ENCODE results near the gene TMPRSS13.

The TMPRSS13 gene

DNA sequence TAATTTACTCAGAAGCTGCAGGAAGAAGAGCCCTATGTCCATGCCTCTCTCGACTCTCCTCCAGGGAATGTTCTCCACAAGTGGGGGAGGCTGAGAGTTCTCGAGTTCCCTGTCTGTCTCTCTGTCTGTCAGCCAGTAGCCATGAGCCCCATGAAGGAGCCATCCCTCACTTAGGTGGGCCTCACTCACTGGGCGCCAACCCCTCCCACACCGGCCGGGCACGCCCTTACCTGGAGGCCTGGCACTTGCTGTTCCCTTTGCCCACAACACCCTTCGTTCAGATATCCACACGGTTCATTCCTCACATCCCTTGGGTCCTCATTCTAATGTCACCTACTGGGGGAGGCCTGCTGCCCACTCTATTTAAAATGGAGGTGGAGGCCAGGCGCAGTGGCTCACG lies 42.8 kb upstream of the TMPRSS13 start:
- H2BK5ac ChIP-seq (ENCODE audit: low read length) = no peak overlapping the region
- H3K23ac ChIP-seq (ENCODE audit: low read depth, low read length, poor library complexity) = no peak overlapping the region
- no peak overlapping the region for H2AFZ ChIP-seq (ENCODE audit: low read length)
- no peak for DNase-seq (ENCODE audit: low spot score)
- no peak overlapping the region for H3K27ac ChIP-seq (replicated peaks; ENCODE audit: low read length)
- no CpG with 5 or more reads among the region's 10 CpGs for WGBS, 2 donors (ENCODE audit: extremely low coverage in 2 of 2, insufficient read length in 2 of 2, insufficient replicate concordance in 1 of 2)
- no peak overlapping the region for H2AK5ac ChIP-seq (ENCODE audit: low read depth, low read length)
- no peak overlapping the region for H3K14ac ChIP-seq (ENCODE audit: low read length)
- H3K36me3 ChIP-seq (replicated peaks in 1 of 2; ENCODE audit: control insufficient read depth in 2 of 2, insufficient read depth in 2 of 2, low read length in 2 of 2) = no peaks in the 10 kb centered on the region
- H2BK15ac ChIP-seq (ENCODE audit: low read length) = no peak overlapping the region
- H3K27me3 ChIP-seq (ENCODE audit: control insufficient read depth in 3 of 3, insufficient read depth in 3 of 3, low read depth in 1 of 3, low read length in 3 of 3) = peaks cover 0 to 8% (median 0%) of the 10 kb centered on the region in 3 experiments
- no peak overlapping the region for H3K4me2 ChIP-seq (ENCODE audit: insufficient read depth, low read length, poor library complexity, severe bottlenecking)
- H3K18ac ChIP-seq (ENCODE audit: low read length) = peak overlapping the region; percentile 68
- H3K9ac ChIP-seq (ENCODE audit: low read depth, low read length, poor library complexity) = no peak overlapping the region
- no peaks in the 10 kb centered on the region for H3K79me1 ChIP-seq (ENCODE audit: low read depth, low read length)
- no peak overlapping the region for H4K91ac ChIP-seq (ENCODE audit: low read depth, low read length, poor library complexity)
- H3K4me1 ChIP-seq (ENCODE audit: control insufficient read depth in 2 of 2, insufficient read depth in 1 of 2, low read depth in 1 of 2, low read length in 2 of 2) = peaks cover 0 to 2% of the 10 kb centered on the region in 2 donors
- H3K9me3 ChIP-seq (replicated peaks in 1 of 2; ENCODE audit: control insufficient read depth in 2 of 2, insufficient read depth in 1 of 2, low read depth in 1 of 2, low read length in 2 of 2) = no peaks in the 10 kb centered on the region
- no peak overlapping the region for H2BK12ac ChIP-seq (ENCODE audit: low read length)
- H3K4ac ChIP-seq (ENCODE audit: low read length) = no peak overlapping the region
- H4K8ac ChIP-seq (ENCODE audit: low read depth, low read length) = no peak overlapping the region
- H3K4me3 ChIP-seq (ENCODE audit: low read length in 2 of 2) = no peak overlapping the region
- H2BK120ac ChIP-seq (ENCODE audit: low read depth, low read length) = no peak overlapping the region

DNA sequence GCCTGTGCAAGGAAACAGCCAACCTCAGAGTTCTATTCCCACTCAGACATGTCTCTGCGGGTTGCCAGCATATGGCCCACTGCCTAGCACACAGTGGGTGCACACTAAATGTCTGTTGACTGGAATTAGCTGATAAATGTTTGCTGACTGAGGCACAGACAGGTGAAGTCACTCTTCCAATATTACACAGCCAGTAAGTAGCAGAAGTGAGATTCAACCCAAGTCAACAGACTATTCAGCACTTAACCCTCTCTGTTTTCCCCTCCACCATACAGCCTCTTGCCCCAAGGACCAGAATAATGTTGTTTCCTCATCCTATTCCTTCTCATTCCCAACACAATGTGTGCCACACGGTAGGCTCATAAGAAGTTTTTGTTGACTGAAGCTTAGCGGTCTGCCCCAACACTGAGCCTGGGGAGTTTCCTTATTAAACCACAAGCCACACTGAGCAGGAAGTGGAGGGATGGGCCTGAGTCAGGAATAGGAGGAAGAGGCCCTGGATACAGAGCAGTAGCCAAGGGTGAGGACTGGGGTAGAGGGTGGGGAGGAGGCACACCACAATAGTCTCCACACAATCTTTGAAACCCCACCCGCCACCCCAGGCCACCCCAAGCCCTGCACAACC lies 41.3 kb upstream of the TMPRSS13 start:
- Histone ChIP-seq H2AFZ (ENCODE audit: low read length) (no peak overlapping the region), H3K9ac (ENCODE audit: low read depth, low read length, poor library complexity) (no peak overlapping the region), H3K14ac (ENCODE audit: low read length) (no peak overlapping the region), H3K9me3 (replicated peaks in 1 of 2; ENCODE audit: control insufficient read depth in 2 of 2, insufficient read depth in 1 of 2, low read depth in 1 of 2, low read length in 2 of 2) (no peaks in the 10 kb centered on the region), H3K27ac (replicated peaks; ENCODE audit: low read length) (no peak overlapping the region), H2BK120ac (ENCODE audit: low read depth, low read length) (no peak overlapping the region), H4K91ac (ENCODE audit: low read depth, low read length, poor library complexity) (no peak overlapping the region), H3K4me1 (ENCODE audit: control insufficient read depth in 2 of 2, insufficient read depth in 1 of 2, low read depth in 1 of 2, low read length in 2 of 2) (peaks cover 0 to 2% of the 10 kb centered on the region in 2 donors), H3K23ac (ENCODE audit: low read depth, low read length, poor library complexity) (no peak overlapping the region), H3K79me1 (ENCODE audit: low read depth, low read length) (no peaks in the 10 kb centered on the region), H2AK5ac (ENCODE audit: low read depth, low read length) (no peak overlapping the region), H2BK15ac (ENCODE audit: low read length) (no peak overlapping the region), H3K4ac (ENCODE audit: low read length) (no peak overlapping the region), H3K4me3 (ENCODE audit: low read length in 2 of 2) (no peak overlapping the region), H2BK12ac (ENCODE audit: low read length) (no peak overlapping the region), H3K27me3 (ENCODE audit: control insufficient read depth in 3 of 3, insufficient read depth in 3 of 3, low read depth in 1 of 3, low read length in 3 of 3) (peaks cover 0 to 3% (median 0%) of the 10 kb centered on the region in 3 experiments), H3K18ac (ENCODE audit: low read length) (no peak overlapping the region), H4K8ac (ENCODE audit: low read depth, low read length) (no peak overlapping the region), H3K36me3 (replicated peaks in 1 of 2; ENCODE audit: control insufficient read depth in 2 of 2, insufficient read depth in 2 of 2, low read length in 2 of 2) (no peaks in the 10 kb centered on the region), H3K4me2 (ENCODE audit: insufficient read depth, low read length, poor library complexity, severe bottlenecking) (no peak overlapping the region), H2BK5ac (ENCODE audit: low read length) (no peak overlapping the region)
- WGBS, 2 donors (ENCODE audit: extremely low coverage in 2 of 2, insufficient read length in 2 of 2, insufficient replicate concordance in 1 of 2) = no CpG with 5 or more reads among the region's 4 CpGs
- no peak for DNase-seq (ENCODE audit: low spot score)

DNA sequence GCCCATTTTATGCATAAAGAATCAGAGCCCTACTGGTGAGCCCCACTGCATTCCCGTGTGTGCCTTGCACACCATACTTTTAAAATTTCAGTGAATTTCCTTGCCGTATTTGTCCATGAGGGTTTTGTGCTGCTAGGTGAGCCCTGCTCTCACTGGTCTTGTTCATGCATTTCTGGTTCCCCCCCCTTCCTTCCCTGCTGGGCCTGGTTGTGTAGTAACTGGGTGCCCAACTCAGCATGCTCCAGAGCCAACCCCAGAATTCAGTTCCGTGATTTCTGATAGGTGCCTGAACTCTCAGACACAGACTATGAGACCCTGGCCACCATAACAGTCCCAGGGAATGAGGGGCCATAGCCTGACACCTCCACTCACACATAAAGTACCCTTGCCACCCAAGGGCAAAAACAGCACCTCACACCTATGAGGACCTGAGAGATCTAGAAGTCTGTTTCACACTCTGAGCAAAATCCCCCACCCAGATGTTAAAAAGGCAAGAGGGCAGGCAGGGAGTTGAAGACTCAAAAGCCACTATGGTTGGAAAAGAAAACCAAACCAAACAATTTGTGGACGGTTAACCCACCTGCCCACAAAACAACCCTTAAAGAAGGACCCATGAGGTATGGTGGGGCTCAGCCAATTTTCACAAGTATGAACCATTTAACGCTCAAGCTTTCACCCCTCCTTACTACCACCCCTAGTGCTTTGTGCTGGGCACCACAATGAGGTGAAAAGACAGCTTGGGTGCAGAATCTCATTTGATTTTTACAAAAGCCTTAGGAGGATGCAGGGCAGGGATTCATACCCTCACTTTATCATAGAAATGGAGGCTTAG lies 40.2 kb upstream of the TMPRSS13 start:
- DNase-seq (ENCODE audit: low spot score) = no peak
- H3K27ac ChIP-seq (replicated peaks; ENCODE audit: low read length) = no peak overlapping the region
- H3K36me3 ChIP-seq (replicated peaks in 1 of 2; ENCODE audit: control insufficient read depth in 2 of 2, insufficient read depth in 2 of 2, low read length in 2 of 2) = no peaks in the 10 kb centered on the region
- H3K4ac ChIP-seq (ENCODE audit: low read length) = no peak overlapping the region
- no peak overlapping the region for H2AFZ ChIP-seq (ENCODE audit: low read length)
- no peaks in the 10 kb centered on the region for H3K79me1 ChIP-seq (ENCODE audit: low read depth, low read length)
- H3K27me3 ChIP-seq (ENCODE audit: control insufficient read depth in 3 of 3, insufficient read depth in 3 of 3, low read depth in 1 of 3, low read length in 3 of 3) = peaks cover 0 to 3% (median 0%) of the 10 kb centered on the region in 3 experiments
- no peak overlapping the region for H2BK15ac ChIP-seq (ENCODE audit: low read length)
- H2BK120ac ChIP-seq (ENCODE audit: low read depth, low read length) = no peak overlapping the region
- H4K91ac ChIP-seq (ENCODE audit: low read depth, low read length, poor library complexity) = no peak overlapping the region
- no peaks in the 10 kb centered on the region for H3K9me3 ChIP-seq (replicated peaks in 1 of 2; ENCODE audit: control insufficient read depth in 2 of 2, insufficient read depth in 1 of 2, low read depth in 1 of 2, low read length in 2 of 2)
- no peak overlapping the region for H2AK5ac ChIP-seq (ENCODE audit: low read depth, low read length)
- no peak overlapping the region for H3K14ac ChIP-seq (ENCODE audit: low read length)
- no peak overlapping the region for H2BK5ac ChIP-seq (ENCODE audit: low read length)
- no peak overlapping the region for H3K18ac ChIP-seq (ENCODE audit: low read length)
- H3K9ac ChIP-seq (ENCODE audit: low read depth, low read length, poor library complexity) = no peak overlapping the region
- H4K8ac ChIP-seq (ENCODE audit: low read depth, low read length) = no peak overlapping the region
- no peak overlapping the region for H3K23ac ChIP-seq (ENCODE audit: low read depth, low read length, poor library complexity)
- H2BK12ac ChIP-seq (ENCODE audit: low read length) = no peak overlapping the region
- no CpG with 5 or more reads among the region's 5 CpGs for WGBS, 2 donors (ENCODE audit: extremely low coverage in 2 of 2, insufficient read length in 2 of 2, insufficient replicate concordance in 1 of 2)
- no peak overlapping the region for H3K4me3 ChIP-seq (ENCODE audit: low read length in 2 of 2)
- H3K4me2 ChIP-seq (ENCODE audit: insufficient read depth, low read length, poor library complexity, severe bottlenecking) = no peak overlapping the region
- peaks cover 0 to 2% of the 10 kb centered on the region in 2 donors for H3K4me1 ChIP-seq (ENCODE audit: control insufficient read depth in 2 of 2, insufficient read depth in 1 of 2, low read depth in 1 of 2, low read length in 2 of 2)

DNA sequence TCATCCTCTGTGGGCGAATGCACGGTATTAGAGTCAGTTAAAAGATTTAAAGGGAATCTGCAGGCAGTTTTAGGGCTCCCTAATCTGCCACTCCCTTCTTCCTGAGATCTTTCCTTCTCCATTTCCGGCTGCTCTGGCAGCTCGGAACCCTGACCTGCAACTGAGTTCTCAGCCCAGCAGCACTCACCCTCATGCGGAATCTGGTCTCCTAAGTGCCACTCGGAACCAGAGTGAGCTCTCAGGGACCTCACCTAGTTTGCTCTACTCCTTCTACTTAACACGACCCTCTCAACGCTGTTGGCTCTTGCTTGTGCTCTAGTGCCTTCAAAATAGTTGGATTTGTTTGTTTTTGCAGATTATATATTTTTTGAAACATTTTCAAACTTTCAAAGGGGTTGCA lies 37.7 kb upstream of the TMPRSS13 start:
- WGBS, 2 donors (ENCODE audit: extremely low coverage in 2 of 2, insufficient read length in 2 of 2, insufficient replicate concordance in 1 of 2) = no CpG with 5 or more reads among the region's 8 CpGs
- H3K4me1 ChIP-seq (ENCODE audit: control insufficient read depth in 2 of 2, insufficient read depth in 1 of 2, low read depth in 1 of 2, low read length in 2 of 2) = no peaks in the 10 kb centered on the region
- no peaks in the 10 kb centered on the region for H3K36me3 ChIP-seq (replicated peaks in 1 of 2; ENCODE audit: control insufficient read depth in 2 of 2, insufficient read depth in 2 of 2, low read length in 2 of 2)
- H2BK15ac ChIP-seq (ENCODE audit: low read length) = no peak overlapping the region
- no peak overlapping the region for H3K4me3 ChIP-seq (ENCODE audit: low read length in 2 of 2)
- H2BK120ac ChIP-seq (ENCODE audit: low read depth, low read length) = no peak overlapping the region
- H3K14ac ChIP-seq (ENCODE audit: low read length) = no peak overlapping the region
- no peak overlapping the region for H4K8ac ChIP-seq (ENCODE audit: low read depth, low read length)
- no peak overlapping the region for H4K91ac ChIP-seq (ENCODE audit: low read depth, low read length, poor library complexity)
- H3K18ac ChIP-seq (ENCODE audit: low read length) = no peak overlapping the region
- no peak overlapping the region for H3K4ac ChIP-seq (ENCODE audit: low read length)
- H3K9me3 ChIP-seq (replicated peaks in 1 of 2; ENCODE audit: control insufficient read depth in 2 of 2, insufficient read depth in 1 of 2, low read depth in 1 of 2, low read length in 2 of 2) = no peaks in the 10 kb centered on the region
- H3K27me3 ChIP-seq (ENCODE audit: control insufficient read depth in 3 of 3, insufficient read depth in 3 of 3, low read depth in 1 of 3, low read length in 3 of 3) = peaks cover 0 to 3% (median 0%) of the 10 kb centered on the region in 3 experiments
- DNase-seq (ENCODE audit: low spot score) = no peak
- H3K9ac ChIP-seq (ENCODE audit: low read depth, low read length, poor library complexity) = no peak overlapping the region
- no peak overlapping the region for H3K23ac ChIP-seq (ENCODE audit: low read depth, low read length, poor library complexity)
- no peak overlapping the region for H2AK5ac ChIP-seq (ENCODE audit: low read depth, low read length)
- no peak overlapping the region for H3K27ac ChIP-seq (replicated peaks; ENCODE audit: low read length)
- no peaks in the 10 kb centered on the region for H3K79me1 ChIP-seq (ENCODE audit: low read depth, low read length)
- H2BK5ac ChIP-seq (ENCODE audit: low read length) = no peak overlapping the region
- no peak overlapping the region for H2AFZ ChIP-seq (ENCODE audit: low read length)
- no peak overlapping the region for H2BK12ac ChIP-seq (ENCODE audit: low read length)
- H3K4me2 ChIP-seq (ENCODE audit: insufficient read depth, low read length, poor library complexity, severe bottlenecking) = no peak overlapping the region
